ENCODE data around the gene INPP5B.

DNA sequence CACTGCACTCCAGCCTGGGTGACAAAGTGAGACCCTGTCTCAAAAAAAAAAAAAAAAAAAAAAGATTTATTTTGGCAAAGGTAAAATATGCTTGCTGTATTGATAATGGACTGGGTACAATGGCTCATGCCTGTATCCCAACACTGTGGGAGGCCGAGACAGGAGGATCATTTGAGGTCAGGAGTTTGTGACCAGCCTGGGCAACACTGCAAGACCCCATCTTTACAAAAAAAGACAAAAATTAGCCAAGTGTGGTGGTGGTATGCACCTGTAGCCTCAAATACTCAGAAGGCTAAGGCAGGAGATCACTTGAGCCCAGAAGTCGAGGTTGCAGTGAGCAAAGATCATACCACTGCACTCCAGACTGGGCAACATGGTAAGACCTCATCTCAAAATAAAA is 36.7 kb upstream of the INPP5B start:
- TF ChIP-seq POLR2A (IDR thresholded peaks at IDR 0.05), result no peak
- TF ChIP-seq, protein P1, sequence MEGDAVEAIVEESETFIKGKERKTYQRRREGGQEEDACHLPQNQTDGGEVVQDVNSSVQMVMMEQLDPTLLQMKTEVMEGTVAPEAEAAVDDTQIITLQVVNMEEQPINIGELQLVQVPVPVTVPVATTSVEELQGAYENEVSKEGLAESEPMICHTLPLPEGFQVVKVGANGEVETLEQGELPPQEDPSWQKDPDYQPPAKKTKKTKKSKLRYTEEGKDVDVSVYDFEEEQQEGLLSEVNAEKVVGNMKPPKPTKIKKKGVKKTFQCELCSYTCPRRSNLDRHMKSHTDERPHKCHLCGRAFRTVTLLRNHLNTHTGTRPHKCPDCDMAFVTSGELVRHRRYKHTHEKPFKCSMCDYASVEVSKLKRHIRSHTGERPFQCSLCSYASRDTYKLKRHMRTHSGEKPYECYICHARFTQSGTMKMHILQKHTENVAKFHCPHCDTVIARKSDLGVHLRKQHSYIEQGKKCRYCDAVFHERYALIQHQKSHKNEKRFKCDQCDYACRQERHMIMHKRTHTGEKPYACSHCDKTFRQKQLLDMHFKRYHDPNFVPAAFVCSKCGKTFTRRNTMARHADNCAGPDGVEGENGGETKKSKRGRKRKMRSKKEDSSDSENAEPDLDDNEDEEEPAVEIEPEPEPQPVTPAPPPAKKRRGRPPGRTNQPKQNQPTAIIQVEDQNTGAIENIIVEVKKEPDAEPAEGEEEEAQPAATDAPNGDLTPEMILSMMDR (IDR thresholded peaks at IDR 0.05), result no peak
